Urothelium cell line (cell line): Measurements from ENCODE around the gene GLOD4.

Source experiments
- DNase-seq: peaks from one replicate; pipeline ENCODE4 v3.0.0; 2011; ENCODE audit warnings: low spot score, mixed read lengths
- FAIRE-seq: peaks from 2 replicates; lab custom pipeline; 2011; peaks lifted over from hg19 to GRCh38; lab: Jason Lieb, UNC

GLOD4 gene

DNA sequence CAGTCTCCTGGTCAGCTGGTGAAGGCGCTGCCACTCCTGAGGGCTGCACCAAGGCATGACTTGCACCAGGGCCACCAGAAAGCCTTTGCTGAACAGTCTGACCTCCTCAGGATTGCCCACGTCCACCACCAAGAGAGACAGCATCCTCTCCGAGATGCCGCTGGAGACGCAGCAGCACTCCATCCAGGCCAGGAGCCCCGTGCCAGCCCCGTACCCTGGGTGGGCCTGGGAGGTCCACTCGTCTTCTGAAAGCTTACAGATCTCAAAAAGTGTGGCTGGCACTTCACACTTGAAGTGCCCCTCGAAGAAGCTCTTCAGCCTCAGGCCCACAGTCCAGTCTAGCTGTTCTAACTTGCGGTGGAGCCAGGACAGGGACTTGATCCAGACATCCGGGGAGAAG is 36.7 kb downstream of the GLOD4 start:
- DNase-seq (no peak), FAIRE-seq (no peak)

DNA sequence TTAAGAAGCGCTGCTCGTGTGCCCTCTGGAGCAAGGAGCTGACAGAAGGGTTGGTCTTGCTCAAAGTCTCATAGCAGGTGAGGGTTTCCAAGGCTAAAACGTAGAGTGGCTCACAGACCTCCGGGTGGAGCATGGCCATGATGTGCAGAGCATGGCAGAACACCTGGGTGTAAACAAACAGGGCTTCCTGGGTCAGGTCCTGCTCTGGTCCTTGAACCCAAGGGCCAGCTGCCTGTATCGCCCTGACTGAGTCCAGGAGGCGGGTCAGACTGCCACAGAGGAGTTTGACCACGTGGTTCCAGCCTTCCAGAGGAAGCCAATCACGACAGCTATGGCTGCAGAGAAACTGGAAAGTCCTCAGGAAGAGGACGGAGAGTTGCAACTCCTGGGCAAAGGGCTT is 37.1 kb downstream of the GLOD4 start:
- FAIRE-seq = no peak
- DNase-seq = no peak

DNA sequence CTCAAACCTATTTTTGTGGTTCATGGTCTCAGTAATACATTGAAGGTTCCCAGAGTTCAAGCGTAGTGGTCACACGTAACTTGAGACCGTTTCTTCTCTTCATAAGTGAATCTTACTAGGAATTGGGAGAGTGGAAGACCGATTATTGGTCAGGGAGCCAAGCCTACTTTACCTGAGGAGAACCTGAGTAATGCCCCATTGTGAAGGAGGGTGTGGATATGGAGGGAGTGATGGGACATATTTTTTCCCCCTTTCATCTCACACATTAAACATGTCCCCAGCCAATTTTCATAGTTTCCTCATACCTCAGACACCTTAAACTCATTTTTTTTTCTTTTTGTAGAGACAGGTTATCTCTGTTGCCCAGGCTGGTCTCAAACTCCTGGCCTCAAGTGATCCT is 38.9 kb downstream of the GLOD4 start:
- DNase-seq (no peak), FAIRE-seq (no peak)

DNA sequence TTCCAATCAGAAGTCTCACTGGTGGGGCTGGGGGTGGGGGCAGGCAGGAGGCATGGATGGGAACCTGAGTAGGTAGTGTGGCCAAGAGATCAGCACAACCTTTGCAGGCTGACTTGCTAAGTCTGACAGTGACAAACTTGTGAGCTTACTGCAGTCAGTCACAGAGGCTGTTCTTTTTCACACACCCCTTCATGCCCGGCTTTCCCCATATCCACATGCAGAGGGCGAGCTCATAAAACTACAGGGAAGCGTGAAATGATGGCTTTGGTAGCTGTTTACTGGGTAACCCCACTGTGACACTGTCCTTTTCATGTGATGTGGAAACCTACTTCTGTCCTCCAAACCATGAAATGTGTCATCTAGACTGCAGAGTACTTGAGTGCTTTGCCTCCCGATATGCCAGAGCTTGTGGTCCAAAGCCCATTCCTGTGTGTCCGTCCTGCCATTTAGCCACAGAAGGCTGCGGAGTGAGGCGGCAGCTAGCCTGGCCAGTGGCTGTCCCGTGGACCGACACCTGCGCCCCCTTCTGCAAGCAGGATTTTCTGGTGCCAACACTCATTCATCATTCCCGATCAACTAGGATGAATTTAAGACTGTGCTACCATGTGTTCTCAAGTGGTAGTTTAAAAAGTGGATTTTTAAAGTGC is 39.8 kb downstream of the GLOD4 start:
- FAIRE-seq = no peak

DNA sequence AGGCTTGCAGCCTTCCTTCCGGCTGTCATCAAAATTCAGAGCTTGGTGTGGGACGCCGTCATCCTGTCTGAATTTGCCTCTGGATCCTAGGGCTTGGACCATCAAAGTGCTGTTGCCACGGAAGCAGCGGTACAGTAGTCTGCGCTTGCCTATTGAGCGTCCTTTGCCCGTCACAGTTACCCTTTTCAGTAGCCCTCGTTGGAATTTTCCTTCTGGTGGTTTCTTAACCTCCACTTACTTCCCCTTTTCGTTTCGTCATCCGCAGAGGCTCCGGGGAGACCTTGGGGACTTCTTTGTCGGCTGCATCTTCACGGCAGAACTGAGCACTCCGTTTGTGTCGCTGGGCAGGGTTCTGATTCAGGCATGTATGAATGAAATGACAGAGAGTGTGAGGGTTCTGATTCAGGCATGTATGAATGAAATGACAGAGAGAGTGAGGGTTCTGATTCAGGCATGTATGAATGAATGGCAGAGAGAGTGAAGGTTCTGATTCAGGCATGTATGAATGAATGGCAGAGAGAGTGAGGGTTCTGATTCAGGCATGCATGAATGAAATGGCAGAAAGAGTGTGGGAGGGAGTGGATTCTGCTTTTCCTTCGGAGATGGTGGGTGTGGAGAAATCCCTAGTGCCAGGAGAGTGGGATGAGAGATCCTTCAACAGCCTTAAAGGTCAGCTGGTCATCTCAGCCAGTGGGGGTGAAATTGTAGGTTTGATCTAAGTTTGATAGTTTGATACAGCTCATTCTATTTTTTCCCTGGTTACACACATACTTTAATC is 41.7 kb downstream of the GLOD4 start:
- FAIRE-seq (no peak), DNase-seq (no peak)

More for the DNA sequence above, 39.8 kb downstream of the GLOD4 start:
- no peak for DNase-seq

DNA sequence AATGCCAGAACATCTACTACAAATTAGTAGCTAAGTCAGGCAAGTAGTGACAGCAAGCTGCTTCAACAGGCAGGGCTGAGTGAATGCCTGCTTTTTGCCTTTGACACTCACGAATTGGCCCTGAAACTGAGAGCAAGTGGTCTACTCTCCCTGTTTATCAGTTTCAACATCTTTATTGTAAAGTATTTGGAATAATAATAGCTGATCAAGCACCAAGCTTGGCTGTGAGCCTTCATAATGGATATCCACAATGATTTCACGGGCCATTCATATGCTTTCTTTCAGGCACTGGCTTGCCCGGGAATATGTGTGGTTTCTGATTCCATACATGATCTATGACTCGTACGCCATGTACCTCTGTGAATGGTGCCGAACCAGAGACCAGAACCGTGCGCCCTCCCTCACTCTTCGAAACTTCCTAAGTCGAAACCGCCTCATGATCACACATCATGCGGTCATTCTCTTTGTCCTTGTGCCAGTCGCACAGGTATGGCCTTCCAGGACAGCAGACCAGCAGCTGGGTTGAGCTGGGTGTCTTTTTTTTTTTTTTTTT is 44.4 kb downstream of the GLOD4 start:
- FAIRE-seq = no peak

DNA sequence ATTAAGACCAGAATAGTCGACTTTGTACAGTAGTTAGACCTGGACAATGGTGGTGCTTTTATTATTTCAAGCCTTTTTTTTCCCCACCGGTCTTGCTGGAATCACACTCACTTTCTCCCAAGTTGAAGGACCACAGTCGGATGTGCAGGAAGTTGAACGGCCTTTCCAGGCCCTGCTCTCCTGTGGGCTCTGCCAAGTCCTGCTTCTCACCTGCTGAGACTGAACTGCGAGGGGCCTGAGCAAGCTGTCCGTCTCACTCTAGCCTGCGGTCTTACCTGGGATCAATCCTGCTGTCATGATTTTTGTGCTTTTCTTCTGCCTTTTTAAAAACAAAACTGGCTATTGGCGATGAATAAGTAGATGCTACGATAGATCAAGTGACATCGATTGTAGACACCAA is 48.3 kb downstream of the GLOD4 start:
- no peak for FAIRE-seq
- DNase-seq = no peak

More for the DNA sequence above, 44.4 kb downstream of the GLOD4 start:
- DNase-seq = no peak

DNA sequence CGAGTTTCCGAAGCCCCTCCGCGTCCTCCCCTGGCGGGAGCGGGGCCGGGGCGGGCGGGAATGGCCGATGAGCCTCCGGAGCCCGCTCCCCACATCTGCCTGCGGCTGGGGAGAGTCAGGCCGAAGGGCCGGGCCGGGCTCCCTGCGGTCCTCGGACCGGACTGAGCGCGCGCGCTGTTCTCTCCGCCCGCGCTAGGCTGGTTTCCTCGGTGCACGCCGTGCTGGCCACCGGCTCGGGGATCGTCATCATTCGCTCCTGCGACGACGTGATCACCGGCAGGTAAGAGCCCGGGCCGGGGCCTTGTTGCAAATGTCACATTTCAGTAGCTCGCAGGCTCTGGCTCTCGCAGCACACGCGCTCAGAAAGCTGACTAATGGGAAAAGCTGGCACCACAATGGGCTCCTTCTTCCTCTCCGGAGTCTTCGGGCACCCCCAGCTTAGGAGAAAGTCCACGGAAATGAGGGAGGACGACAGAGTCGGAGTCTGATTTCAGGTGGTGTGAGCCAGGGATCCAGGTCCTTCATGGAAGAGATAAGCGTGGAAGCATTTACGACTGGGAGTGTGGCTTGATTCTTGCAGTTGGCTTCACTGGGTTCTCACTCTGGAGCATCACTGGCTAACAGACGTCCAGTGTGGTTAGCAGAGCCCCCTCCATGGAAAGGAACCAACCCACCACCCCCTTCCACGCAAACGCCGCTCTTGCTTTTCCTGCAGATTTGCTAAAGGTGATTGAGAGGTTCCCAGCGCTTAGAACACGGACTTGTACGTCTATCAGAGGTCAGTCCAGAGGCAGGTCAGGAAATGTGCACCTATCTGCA is 49.0 kb downstream of the GLOD4 start:
- DNase-seq (peak; percentile 25), FAIRE-seq (no peak)

DNA sequence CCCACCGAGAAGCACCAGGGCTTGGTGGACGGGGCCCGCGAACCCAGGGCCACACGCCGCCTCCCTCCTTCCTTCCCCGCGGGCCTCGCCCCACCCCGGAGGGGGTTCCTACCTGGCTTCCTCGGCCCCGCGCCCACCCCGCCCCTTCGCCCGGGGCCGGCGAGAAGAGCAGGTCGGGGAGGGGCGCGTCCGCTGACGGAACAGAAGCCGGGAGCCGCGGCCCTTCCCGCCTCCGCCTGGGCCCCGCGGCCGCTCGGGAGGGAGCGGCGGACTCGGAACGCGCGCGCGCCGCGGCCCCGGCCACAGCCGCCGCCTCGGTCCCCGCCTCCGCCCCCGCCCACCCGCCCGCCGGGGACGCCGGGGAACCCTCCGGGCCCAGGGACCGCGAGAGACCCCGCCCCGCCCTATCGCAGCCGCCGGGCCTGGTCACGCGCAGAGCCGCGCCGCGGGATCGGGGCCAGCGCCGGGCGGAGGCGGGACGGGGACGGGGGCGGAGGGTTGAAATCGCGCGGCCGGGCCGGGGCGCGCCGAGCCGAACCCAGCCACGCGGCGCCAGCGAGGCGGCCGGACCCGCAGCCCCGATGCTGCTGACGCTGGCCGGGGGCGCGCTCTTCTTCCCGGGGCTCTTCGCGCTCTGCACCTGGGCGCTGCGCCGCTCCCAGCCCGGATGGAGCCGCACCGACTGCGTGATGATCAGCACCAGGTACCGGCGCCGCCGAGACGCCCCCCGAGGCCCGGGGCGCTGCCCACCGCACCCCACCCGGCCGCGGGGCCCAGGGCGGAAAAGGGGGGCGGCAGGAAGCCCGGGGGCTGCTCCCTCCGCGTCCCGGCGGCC is 49.8 kb downstream of the GLOD4 start, which contains the start of gene TLCD3A:
TSS of gene TLCD3A (plus strand) at position 530 of the 835 bp plus-strand sequence. CDS start at position 582, 52 bp downstream.
- FAIRE-seq (no peak), DNase-seq (peak; percentile 71)

DNA sequence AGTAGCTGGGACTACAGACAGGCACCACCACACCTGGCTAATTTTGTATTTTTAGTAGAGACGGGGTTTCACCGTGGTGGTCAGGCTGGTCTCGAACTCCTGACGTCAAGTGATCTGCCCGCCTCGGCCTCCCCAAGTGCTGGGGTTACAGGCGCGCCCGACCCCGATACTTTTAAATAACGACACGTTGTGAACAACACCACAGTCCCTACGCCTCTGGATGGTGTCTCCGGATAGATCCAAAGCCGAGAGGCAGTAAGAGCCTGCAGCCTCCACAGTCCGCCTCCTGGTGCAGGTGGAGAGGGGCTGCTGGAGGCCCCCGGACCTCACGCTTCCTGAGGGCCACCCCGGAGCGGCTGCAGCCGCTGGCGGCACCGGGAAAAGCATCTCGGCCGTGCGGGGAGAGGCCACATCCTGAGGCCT is 50.4 kb downstream of the GLOD4 start:
- no peak for DNase-seq
- FAIRE-seq = no peak

DNA sequence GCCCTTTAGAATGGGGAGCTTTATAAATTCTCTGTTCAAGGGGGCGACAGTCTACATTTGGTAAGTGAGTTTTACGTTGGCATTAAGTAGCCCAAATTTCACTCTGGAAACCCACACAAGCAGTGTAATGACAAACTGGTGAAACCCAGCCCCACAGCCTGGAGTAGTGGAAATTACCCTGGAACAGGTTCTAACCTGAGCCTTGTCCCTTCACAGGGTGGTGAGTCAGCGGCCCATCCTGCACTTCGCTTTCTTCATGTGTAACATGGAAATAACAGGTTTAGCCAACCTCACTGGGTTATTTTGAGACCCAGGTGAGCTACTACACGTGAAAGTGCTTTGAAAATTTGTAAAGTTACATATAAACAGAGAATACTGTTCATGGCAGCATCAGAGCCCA is 53.2 kb downstream of the GLOD4 start:
- FAIRE-seq (no peak), DNase-seq (no peak)

DNA sequence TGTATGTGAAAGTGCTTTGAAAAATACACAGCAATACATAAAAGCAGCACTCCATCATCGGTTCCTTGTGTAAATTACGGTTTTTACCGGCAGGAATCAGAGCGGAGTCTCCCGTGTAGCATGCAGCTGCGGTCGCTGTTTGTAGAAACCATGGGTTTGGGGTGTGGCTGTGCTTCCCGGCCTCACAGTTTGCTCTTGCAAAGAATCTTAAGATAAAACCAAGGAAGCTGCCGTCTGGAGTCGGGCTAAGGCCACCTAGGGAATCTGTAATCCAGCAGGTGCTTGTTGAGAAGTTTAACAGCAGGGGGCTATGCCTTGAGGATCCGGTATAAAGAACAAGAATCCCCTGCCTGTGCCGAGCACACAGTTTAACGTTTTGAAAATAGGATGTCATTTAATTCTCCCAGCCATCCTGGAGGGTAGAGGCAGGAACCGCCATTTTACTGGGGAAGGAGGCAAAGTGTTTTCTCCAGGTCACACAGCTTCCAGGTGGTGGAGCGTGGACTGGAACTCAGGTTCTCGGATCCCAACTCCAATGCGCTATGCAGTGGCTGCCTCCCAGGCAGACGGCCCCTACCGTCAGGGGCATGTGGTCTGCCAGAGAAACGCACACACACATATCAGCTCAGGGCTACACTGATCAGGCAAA is 55.7 kb downstream of the GLOD4 start:
- DNase-seq = no peak
- no peak for FAIRE-seq

DNA sequence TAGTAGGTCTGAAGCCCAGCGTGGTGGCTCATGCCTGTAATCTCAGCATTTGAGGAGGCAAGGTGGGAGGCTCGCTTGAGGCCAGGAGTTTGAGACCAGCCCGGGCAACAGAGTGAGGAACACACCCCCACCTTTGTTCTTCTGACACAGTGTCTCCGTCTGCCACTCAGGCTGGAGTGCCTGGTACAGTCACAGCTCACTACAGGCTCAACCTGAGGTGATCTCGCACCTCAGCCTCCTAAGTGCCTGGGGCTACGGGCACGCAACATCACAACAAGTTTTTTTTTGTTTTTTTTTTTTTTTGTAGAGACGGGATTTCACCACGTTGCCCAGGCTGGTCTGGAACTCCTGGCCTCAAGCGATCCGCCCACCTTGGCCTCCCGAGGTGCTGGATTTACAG is 56.3 kb downstream of the GLOD4 start:
- no peak for FAIRE-seq

DNA sequence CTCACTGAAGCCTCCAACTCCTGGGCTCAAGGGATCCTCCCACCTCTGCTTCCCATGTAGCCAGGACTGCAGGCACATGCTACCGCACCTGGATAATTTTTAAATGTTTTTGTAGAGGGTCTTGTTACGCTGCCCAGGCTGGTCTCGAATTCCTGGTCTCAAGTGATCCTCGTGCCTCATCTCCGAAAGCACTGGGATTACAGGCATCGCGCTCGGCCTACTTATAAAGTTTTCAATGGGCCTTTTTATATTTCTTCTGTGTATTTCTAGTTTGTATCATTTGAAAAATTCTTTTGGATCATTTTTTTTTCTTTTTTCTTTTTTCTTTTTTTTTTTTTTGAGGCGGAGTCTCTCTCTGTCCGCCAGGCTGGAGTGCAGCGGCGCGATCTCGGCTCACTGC is 57.0 kb downstream of the GLOD4 start:
- FAIRE-seq = no peak
- no peak for DNase-seq

More for the DNA sequence above, 56.3 kb downstream of the GLOD4 start:
- no peak for DNase-seq

DNA sequence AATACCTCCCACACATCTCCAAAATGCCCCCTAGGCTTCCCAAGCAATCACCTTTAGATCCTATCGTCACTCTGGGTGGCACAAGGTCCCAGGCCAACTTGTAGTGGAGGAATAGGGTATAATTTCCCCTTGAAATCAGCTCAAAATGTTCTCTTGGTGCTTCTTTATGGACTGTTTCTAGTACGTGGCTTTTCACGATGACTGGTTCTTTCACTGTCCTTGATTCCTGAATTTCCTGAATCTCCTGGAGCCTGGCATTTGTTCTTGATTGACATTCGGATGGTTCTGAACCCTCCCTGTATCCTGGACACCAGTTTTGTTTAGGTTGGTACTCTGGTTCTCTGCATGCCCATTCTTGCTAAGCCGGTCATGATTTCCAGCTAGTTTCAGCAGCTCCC is 60.5 kb downstream of the GLOD4 start:
- DNase-seq = no peak
- FAIRE-seq = no peak

DNA sequence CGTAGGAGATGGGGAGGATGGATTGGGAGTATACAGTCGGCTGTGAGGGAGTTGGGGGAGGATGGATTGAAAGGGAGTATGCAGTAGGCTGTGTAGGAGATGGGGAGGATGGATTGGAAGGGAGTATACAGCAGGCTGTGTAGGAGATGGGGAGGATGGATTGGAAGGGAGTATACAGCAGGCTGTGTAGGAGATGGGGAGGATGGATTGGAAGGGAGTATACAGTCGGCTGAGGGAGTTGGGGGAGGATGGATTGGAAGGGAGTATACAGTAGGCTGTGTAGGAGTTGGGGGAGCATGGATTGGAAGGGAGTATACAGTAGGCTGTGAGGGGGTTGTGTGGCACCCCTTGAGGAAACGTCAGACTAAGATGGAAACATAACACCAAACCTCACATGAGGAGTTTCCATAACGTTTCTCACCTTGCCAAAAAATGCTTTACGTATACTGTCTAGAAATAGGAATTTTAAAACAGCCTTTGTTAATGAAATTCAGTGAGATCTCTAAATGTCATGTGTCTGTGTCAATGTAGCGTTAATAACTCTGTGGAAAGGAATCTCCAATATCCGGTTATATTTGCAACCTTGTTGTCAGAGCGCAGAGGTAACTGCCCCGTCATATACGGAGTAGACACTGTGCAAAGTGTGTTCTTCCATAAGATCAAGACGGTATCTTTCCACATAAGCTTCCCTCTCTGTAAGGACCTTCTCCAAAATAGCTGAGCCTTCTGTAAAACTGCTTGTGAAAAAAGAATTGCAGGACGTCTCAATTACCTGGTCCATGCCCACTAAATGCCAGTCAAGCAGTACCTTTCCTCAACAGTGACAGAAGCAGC is 61.2 kb downstream of the GLOD4 start:
- no peak for FAIRE-seq
- no peak for DNase-seq

DNA sequence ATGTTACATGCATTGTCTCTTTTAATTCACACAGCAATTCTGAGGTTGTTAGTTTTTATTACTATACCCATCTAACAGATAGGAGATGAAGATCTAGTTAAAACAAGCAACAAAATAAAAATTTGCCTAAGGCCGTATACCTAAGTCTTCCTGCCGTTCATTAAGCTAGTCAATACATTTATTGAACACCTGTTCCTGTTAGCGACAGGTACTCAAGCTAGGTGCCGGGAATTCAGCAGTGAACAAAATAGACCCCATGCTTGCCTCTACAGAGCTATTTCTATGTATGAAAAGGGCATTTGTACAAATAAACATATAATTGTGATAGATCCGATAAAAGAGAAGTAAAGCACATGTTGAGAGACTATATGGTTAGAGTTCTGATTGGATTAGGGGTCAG is 64.0 kb downstream of the GLOD4 start:
- FAIRE-seq (no peak), DNase-seq (no peak)
